Karpas-422 (cell line): Measurements from ENCODE around the gene PIKFYVE. TPM values are rescaled to one million over a fixed set of nuclear protein-coding genes. Genes with fewer than 3 reads are reported as not detected.

Source experiments
- DNase-seq: peaks from one replicate; pipeline ENCODE4 v3.0.0-alpha.2; 2015
- H2AFZ ChIP-seq: fragments of 200-600 bp; sonication (generic); 2 replicates; pipeline ENCODE4 v1.6.1; 2014; ENCODE audit warnings: antibody characterized with exemption, low read length, mixed read lengths
- H3K27ac ChIP-seq: fragments of 200-600 bp; sonication (generic); 2 replicates; pipeline ENCODE4 v1.5.1; 2014; ENCODE audit warnings: mild to moderate bottlenecking, low read length, moderate library complexity
- H3K27me3 ChIP-seq: fragments of 200-600 bp; sonication (generic); 2 replicates; pipeline ENCODE4 v1.6.1; 2014; ENCODE audit warnings: low read length, mixed read lengths
- H3K36me3 ChIP-seq: fragments of 200-600 bp; sonication (generic); 2 replicates; pipeline ENCODE4 v1.6.1; 2014; ENCODE audit warnings: low read length, mixed read lengths; ENCODE audit not compliant: insufficient read depth
- H3K4me1 ChIP-seq: fragments of 200-600 bp; sonication (generic); 2 replicates; pipeline ENCODE4 v1.6.1; 2014; ENCODE audit warnings: mild to moderate bottlenecking, low read length, mixed read lengths
- H3K4me2 ChIP-seq: fragments of 200-600 bp; sonication (generic); 2 replicates; pipeline ENCODE4 v1.6.1; 2014; ENCODE audit warnings: low read length, low read depth, mild to moderate bottlenecking; ENCODE audit not compliant: poor library complexity, severe bottlenecking
- H3K4me3 ChIP-seq: fragments of 200-600 bp; sonication (generic); 2 replicates; pipeline ENCODE4 v1.5.1; 2014; ENCODE audit warnings: mild to moderate bottlenecking, antibody characterized with exemption, low read length, mixed read lengths
- H3K79me2 ChIP-seq: fragments of 200-600 bp; sonication (generic); 2 replicates; pipeline ENCODE4 v1.6.1; 2014; ENCODE audit warnings: mild to moderate bottlenecking, low read length, mixed read lengths
- H3K9ac ChIP-seq: fragments of 200-600 bp; sonication (generic); 2 replicates; pipeline ENCODE4 v1.6.0; 2014; ENCODE audit warnings: low read length
- H3K9me2 ChIP-seq: fragments of 200-600 bp; sonication (generic), shearing (Covaris generic); replicated peaks from 2 replicates; pipeline ENCODE4 v1.6.0; 2014; ENCODE audit warnings: mild to moderate bottlenecking, low read length, moderate library complexity; ENCODE audit not compliant: insufficient read depth
- H3K9me3 ChIP-seq: fragments of 300-700, 200-600 bp; sonication (generic); 2 replicates; pipeline ENCODE4 v1.6.1; 2014; ENCODE audit warnings: low read length, mixed read lengths
- H4K20me1 ChIP-seq: fragments of 200-600 bp; sonication (generic); 2 replicates; pipeline ENCODE4 v1.6.1; 2014; ENCODE audit warnings: mild to moderate bottlenecking, antibody characterized with exemption, low read length, low read depth; ENCODE audit not compliant: insufficient read depth
- total RNA-seq: library from RNA; depleted of rRNA; stranded (reverse); fragments of >200 nt; shearing (Covaris generic); gene quantifications from 2 replicates; pipeline ENCODE4 v1.2.3, GENCODE V29; 2014; ENCODE audit warnings: low replicate concordance

Gene PIKFYVE
- total RNA-seq, 1 experiment from 2014 or later: 58.0 TPM

GRCh38 chr2:208318127-208318526 is 52.1 kb downstream of the PIKFYVE start:
- no peak for DNase-seq
- Histone ChIP-seq H3K9me2 (no peaks in the 10 kb centered on the region), H4K20me1 (no peaks in the 10 kb centered on the region), H3K27me3 (no peaks in the 10 kb centered on the region), H3K4me2 (no peak overlapping the region), H3K4me1 (peaks cover 25% of the 10 kb centered on the region), H3K9ac (no peak overlapping the region), H3K4me3 (no peak overlapping the region), H3K79me2 (peaks cover 5% of the 10 kb centered on the region; the same call in 1 of the 2 replicates), H2AFZ (no peak overlapping the region), H3K36me3 (peaks cover 21% of the 10 kb centered on the region), H3K9me3 (no peaks in the 10 kb centered on the region), H3K27ac (no peak overlapping the region)

- Histone ChIP-seq H3K27ac (peak overlapping the region; percentile 59; the same call in 1 of the 2 replicates), H2AFZ (no peak overlapping the region), H3K27me3 (no peaks in the 10 kb centered on the region), H3K9me3 (no peaks in the 10 kb centered on the region), H3K9ac (no peak overlapping the region), H3K9me2 (no peaks in the 10 kb centered on the region), H3K4me2 (no peak overlapping the region), H3K79me2 (peaks cover 5% of the 10 kb centered on the region; the same call in 1 of the 2 replicates), H3K4me3 (no peak overlapping the region), H3K36me3 (peaks cover 22% of the 10 kb centered on the region), H4K20me1 (no peaks in the 10 kb centered on the region), H3K4me1 (peaks cover 25% of the 10 kb centered on the region)
- no peak for DNase-seq
These were observed 53.3 kb downstream of the PIKFYVE start for GRCh38 chr2:208319391-208319790.

- no peaks in the 10 kb centered on the region for H4K20me1 ChIP-seq
- peak overlapping the region; percentile 9; the same call in 1 of the 2 replicates for H3K4me3 ChIP-seq
- peak; percentile 58 for DNase-seq
- H3K36me3 ChIP-seq: peaks cover 23% of the 10 kb centered on the region
- peaks cover 25% of the 10 kb centered on the region for H3K4me1 ChIP-seq
- no peaks in the 10 kb centered on the region for H3K9me3 ChIP-seq
- H2AFZ ChIP-seq: no peak overlapping the region
- 0 out of 2 replicates have a peak overlapping the region, but pooled peaks have one; percentile 7 for H3K9ac ChIP-seq
- peak overlapping the region; percentile 54 for H3K4me2 ChIP-seq
- no peaks in the 10 kb centered on the region for H3K9me2 ChIP-seq
- H3K27ac ChIP-seq: peak overlapping the region; percentile 59
- no peaks in the 10 kb centered on the region for H3K79me2 ChIP-seq
- no peaks in the 10 kb centered on the region for H3K27me3 ChIP-seq
These were observed 54.6 kb downstream of the PIKFYVE start for GRCh38 chr2:208320686-208321085.

- H3K36me3 ChIP-seq: peaks cover 54% of the 10 kb centered on the region
- no peak overlapping the region for H2AFZ ChIP-seq
- no peak for DNase-seq
These were observed 60.0 kb downstream of the PIKFYVE start for GRCh38 chr2:208326016-208326415.

GRCh38 chr2:208329485-208329884 is 63.4 kb downstream of the PIKFYVE start:
- no peak overlapping the region for H3K9ac ChIP-seq
- no peaks in the 10 kb centered on the region for H3K27me3 ChIP-seq
- H3K4me1 ChIP-seq: no peaks in the 10 kb centered on the region
- no peaks in the 10 kb centered on the region for H4K20me1 ChIP-seq
- no peaks in the 10 kb centered on the region for H3K9me3 ChIP-seq
- peaks cover 45% of the 10 kb centered on the region for H3K36me3 ChIP-seq
- no peak for DNase-seq
- no peak overlapping the region for H2AFZ ChIP-seq
- no peak overlapping the region for H3K4me3 ChIP-seq
- H3K79me2 ChIP-seq: no peaks in the 10 kb centered on the region
- no peaks in the 10 kb centered on the region for H3K9me2 ChIP-seq
- H3K4me2 ChIP-seq: no peak overlapping the region
- H3K27ac ChIP-seq: no peak overlapping the region

More at GRCh38 chr2:208326016-208326415, 60.0 kb downstream of the PIKFYVE start:
- Histone ChIP-seq H3K79me2 (no peaks in the 10 kb centered on the region), H3K4me1 (peaks cover 3% of the 10 kb centered on the region), H3K9ac (no peak overlapping the region), H3K27ac (no peak overlapping the region), H3K9me3 (no peaks in the 10 kb centered on the region), H3K4me2 (no peak overlapping the region), H3K9me2 (no peaks in the 10 kb centered on the region), H3K27me3 (no peaks in the 10 kb centered on the region), H3K4me3 (no peak overlapping the region), H4K20me1 (no peaks in the 10 kb centered on the region)

GRCh38 chr2:208334230-208334629 is 68.2 kb downstream of the PIKFYVE start:
- no peaks in the 10 kb centered on the region for H3K4me1 ChIP-seq
- no peak overlapping the region for H3K4me2 ChIP-seq
- H3K79me2 ChIP-seq: no peaks in the 10 kb centered on the region
- no peak overlapping the region for H3K4me3 ChIP-seq
- no peak overlapping the region for H2AFZ ChIP-seq
- H3K9ac ChIP-seq: no peak overlapping the region
- DNase-seq: no peak
- H3K27me3 ChIP-seq: no peaks in the 10 kb centered on the region
- no peaks in the 10 kb centered on the region for H4K20me1 ChIP-seq
- H3K27ac ChIP-seq: no peak overlapping the region
- peaks cover 32% of the 10 kb centered on the region; the same call in 1 of the 2 replicates for H3K36me3 ChIP-seq
- H3K9me3 ChIP-seq: no peaks in the 10 kb centered on the region
- H3K9me2 ChIP-seq: no peaks in the 10 kb centered on the region

GRCh38 chr2:208346756-208347155 is 80.7 kb downstream of the PIKFYVE start:
- H3K4me2 ChIP-seq: no peak overlapping the region
- no peaks in the 10 kb centered on the region; the same call in 1 of the 2 replicates for H3K79me2 ChIP-seq
- H3K27me3 ChIP-seq: no peaks in the 10 kb centered on the region
- H4K20me1 ChIP-seq: no peaks in the 10 kb centered on the region
- H2AFZ ChIP-seq: no peak overlapping the region
- H3K36me3 ChIP-seq: peaks cover 69% of the 10 kb centered on the region
- H3K9me2 ChIP-seq: no peaks in the 10 kb centered on the region
- H3K9me3 ChIP-seq: no peaks in the 10 kb centered on the region
- no peak overlapping the region for H3K9ac ChIP-seq
- no peak for DNase-seq
- H3K4me1 ChIP-seq: no peaks in the 10 kb centered on the region
- no peak overlapping the region for H3K4me3 ChIP-seq
- H3K27ac ChIP-seq: no peak overlapping the region

- Histone ChIP-seq H3K36me3 (peaks cover 76% of the 10 kb centered on the region), H3K9me2 (no peaks in the 10 kb centered on the region)
These were observed 84.6 kb downstream of the PIKFYVE start for GRCh38 chr2:208350610-208351009.

More at GRCh38 chr2:208350610-208351009, 84.6 kb downstream of the PIKFYVE start:
- no peaks in the 10 kb centered on the region; the same call in 1 of the 2 replicates for H3K79me2 ChIP-seq
- H3K27ac ChIP-seq: no peak overlapping the region
- H3K9me3 ChIP-seq: no peaks in the 10 kb centered on the region
- H3K4me3 ChIP-seq: no peak overlapping the region
- H3K4me1 ChIP-seq: no peaks in the 10 kb centered on the region
- no peaks in the 10 kb centered on the region for H4K20me1 ChIP-seq
- no peak overlapping the region for H2AFZ ChIP-seq
- DNase-seq: no peak
- H3K27me3 ChIP-seq: no peaks in the 10 kb centered on the region
- H3K9ac ChIP-seq: no peak overlapping the region
- no peak overlapping the region for H3K4me2 ChIP-seq
